Sigmoid colon (tissue), 4 donors: ENCODE results near the gene COBL.

Experiments
- EP300 ChIP-seq, 4 donors: sonication (generic); formaldehyde crosslinking; IDR thresholded peaks; one replicate each; pipeline ENCODE4 v1.6.1; 2017; ENCODE audit warnings: antibody characterized with exemption in 4 of 4
- POLR2A ChIP-seq, 2 donors: fragments of 450-650 bp; IDR thresholded peaks; one replicate each; pipeline ENCODE4 v1.6.1; 2016; ENCODE audit warnings: antibody characterized with exemption in 2 of 2, mild to moderate bottlenecking in 2 of 2, moderate library complexity in 2 of 2
- POLR2AphosphoS5 ChIP-seq, 4 donors: sonication (generic); formaldehyde crosslinking; IDR thresholded peaks; one replicate each; pipeline ENCODE4 v1.6.1; 2017; ENCODE audit warnings: antibody characterized with exemption in 4 of 4
- TF ChIP-seq, protein P1 (sequence below), 4 experiments: fragments of 450-650 bp in 3 of 4; fragments of 200-600 bp in 1 of 4; IDR thresholded peaks; one replicate each; pipeline ENCODE4 v1.5.1; 2016 to 2019; ENCODE audit warnings: antibody characterized with exemption in 4 of 4, mild to moderate bottlenecking in 3 of 4, moderate library complexity in 2 of 4

DNA sequence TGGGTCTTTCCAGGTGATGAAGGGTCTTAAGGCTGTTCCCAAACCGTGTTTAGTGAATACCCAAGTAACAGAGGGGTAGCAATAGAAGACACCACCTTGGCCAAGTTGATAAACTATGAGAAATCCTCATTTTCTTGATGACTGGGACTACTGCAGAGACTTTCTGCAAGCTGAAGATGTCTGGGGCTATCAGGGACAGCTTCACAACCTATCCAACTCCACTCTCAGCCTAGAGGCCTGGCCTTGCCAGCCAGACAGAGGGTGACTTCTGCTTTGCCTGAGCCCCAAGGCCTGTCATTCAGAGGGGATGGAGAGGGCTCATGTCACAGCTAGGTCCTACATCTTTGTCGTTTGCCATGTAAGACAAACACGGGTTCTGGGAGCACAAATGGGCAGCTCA lies 278.0 kb downstream of the COBL start:
- TF ChIP-seq, protein P1, sequence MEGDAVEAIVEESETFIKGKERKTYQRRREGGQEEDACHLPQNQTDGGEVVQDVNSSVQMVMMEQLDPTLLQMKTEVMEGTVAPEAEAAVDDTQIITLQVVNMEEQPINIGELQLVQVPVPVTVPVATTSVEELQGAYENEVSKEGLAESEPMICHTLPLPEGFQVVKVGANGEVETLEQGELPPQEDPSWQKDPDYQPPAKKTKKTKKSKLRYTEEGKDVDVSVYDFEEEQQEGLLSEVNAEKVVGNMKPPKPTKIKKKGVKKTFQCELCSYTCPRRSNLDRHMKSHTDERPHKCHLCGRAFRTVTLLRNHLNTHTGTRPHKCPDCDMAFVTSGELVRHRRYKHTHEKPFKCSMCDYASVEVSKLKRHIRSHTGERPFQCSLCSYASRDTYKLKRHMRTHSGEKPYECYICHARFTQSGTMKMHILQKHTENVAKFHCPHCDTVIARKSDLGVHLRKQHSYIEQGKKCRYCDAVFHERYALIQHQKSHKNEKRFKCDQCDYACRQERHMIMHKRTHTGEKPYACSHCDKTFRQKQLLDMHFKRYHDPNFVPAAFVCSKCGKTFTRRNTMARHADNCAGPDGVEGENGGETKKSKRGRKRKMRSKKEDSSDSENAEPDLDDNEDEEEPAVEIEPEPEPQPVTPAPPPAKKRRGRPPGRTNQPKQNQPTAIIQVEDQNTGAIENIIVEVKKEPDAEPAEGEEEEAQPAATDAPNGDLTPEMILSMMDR (IDR thresholded peaks at IDR 0.05), result no peak
- TF ChIP-seq POLR2A (IDR thresholded peaks at IDR 0.05) (no peak), EP300 (IDR thresholded peaks at IDR 0.05) (no peak), POLR2AphosphoS5 (IDR thresholded peaks at IDR 0.05) (no peak)
